ENCODE measurements around the gene CLEC10A. TPM values are rescaled to one million over a fixed set of nuclear protein-coding genes. Genes with fewer than 3 reads are reported as not detected.

The CLEC10A gene
- total and polyA plus RNA-seq, 7 donors, result 9.1 to 17.6 (median 15.3) TPM

DNA sequence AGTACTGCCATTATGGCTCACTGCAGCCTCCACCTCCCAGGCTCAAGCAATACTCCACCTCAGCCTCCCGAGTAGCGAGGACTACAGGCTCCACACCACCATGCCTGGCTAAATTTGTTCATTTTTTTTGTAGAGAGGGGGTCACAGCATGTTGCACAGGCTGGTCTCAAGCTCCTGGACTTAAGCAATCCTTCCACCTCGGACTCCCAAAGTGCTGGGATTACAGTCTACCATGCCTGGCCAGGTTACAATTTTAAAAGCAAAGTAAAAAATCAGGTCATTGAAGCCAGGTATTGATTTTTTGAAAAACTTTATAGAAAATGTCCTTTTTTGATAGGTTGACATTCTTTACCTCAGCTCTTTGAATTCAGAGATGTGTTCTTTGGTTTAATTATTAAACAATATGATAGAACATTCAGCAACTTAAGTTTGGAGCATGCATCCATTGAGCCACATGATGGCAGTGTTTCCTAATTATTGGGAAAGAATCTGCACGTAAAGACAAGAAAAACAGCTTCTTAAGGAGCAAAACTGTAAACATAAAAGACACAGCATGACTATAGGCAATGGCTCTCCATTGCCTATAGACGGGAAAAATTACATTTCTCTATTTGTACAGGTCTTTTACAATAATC, 34.4 kb downstream of the CLEC10A start:
- Histone ChIP-seq H3K27ac (peak overlapping the region; percentile 46 to 82 (median 78)), H3K36me3 (no peaks in the 10 kb centered on the region), H3K4me1 (peaks cover 0 to 39% (median 33%) of the 10 kb centered on the region in 4 donors), H3K9me3 (no peaks in the 10 kb centered on the region), H3K4me3 (peak overlapping the region in 2 of 4 donors; percentile 43), H3K27me3 (peaks cover 15 to 36% (median 26%) of the 10 kb centered on the region in 3 donors)
- TF ChIP-seq, protein P1, sequence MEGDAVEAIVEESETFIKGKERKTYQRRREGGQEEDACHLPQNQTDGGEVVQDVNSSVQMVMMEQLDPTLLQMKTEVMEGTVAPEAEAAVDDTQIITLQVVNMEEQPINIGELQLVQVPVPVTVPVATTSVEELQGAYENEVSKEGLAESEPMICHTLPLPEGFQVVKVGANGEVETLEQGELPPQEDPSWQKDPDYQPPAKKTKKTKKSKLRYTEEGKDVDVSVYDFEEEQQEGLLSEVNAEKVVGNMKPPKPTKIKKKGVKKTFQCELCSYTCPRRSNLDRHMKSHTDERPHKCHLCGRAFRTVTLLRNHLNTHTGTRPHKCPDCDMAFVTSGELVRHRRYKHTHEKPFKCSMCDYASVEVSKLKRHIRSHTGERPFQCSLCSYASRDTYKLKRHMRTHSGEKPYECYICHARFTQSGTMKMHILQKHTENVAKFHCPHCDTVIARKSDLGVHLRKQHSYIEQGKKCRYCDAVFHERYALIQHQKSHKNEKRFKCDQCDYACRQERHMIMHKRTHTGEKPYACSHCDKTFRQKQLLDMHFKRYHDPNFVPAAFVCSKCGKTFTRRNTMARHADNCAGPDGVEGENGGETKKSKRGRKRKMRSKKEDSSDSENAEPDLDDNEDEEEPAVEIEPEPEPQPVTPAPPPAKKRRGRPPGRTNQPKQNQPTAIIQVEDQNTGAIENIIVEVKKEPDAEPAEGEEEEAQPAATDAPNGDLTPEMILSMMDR (IDR thresholded peaks at IDR 0.05), result peak; percentile 63 to 77 (median 70)
- no peak for TF ChIP-seq POLR2A (IDR thresholded peaks at IDR 0.05)
- intact Hi-C loops (cut with DNase I), result loop anchor here (1.0 kb wide), 1 partner anchor 91 kb away; no protein-coding TSS in a partner anchor
- WGBS, 2 donors, result 5 to 23% methylated on average over 5 of the region's 5 CpGs
- DNase-seq, result no peak

DNA sequence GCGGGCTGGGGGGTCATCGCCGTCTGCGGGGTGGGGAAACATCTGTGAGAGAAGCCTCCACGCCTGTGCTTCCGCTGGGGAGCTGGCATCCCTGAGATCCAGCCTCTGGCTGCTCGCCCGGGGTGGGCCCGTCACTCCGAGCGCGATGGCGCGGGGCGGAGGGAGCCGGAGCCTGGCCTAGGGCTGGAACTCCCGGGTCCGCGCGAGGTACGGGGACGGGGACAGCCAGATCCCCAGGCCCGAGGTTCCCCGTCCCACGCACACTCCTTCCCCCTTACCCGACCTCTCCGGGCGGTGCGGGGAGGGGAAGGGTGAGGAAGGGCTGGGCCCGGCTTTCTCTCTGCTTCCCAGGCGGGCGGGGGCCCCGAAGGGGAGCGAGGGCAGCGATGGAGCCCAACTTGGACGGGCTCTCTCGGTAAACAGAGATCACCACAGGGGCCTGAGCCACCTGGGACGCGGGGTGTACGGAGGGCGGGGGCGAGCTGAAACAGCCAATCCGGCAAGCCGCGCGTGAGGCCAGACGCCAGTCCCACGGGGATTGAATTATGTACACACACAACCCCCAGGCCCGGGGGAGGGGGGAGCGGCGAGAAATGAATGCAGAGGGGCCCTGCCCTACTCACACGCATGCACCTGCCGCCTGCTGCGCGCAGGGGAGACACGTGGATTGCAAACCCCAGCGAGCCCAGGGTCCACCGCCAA, 36.4 kb downstream of the CLEC10A start, which contains the start of gene SLC16A11:
Gene SLC16A11, minus strand, starts transcription at position 596 of the 702 bp plus-strand sequence. Its CDS starts 579 bp downstream, at position 17.
- Histone ChIP-seq H3K4me1 (peaks cover 0 to 39% (median 33%) of the 10 kb centered on the region in 4 donors), H3K9me3 (no peaks in the 10 kb centered on the region), H3K4me3 (peak within 1 kb of the TSS; percentile 12 to 53 (median 43)), H3K27me3 (peaks cover 15 to 36% (median 26%) of the 10 kb centered on the region in 3 donors), H3K36me3 (no peaks in the 10 kb centered on the region), H3K27ac (peak within 1 kb of the TSS in 3 of 4 donors; percentile 19 to 58 (median 43))
- intact Hi-C loops (cut with DNase I), result no loop called here
- 2% methylated on average over 58 of the region's 58 CpGs for whole genome bisulfite sequencing, 2 donors
- peak in 1 of 4 donors; percentile 20 for TF ChIP-seq POLR2AphosphoS5 (IDR thresholded peaks at IDR 0.05)
- TF ChIP-seq EP300 (IDR thresholded peaks at IDR 0.05), result no peak
- no peak for TF ChIP-seq POLR2A (IDR thresholded peaks at IDR 0.05)
- TF ChIP-seq, protein P1 (IDR thresholded peaks at IDR 0.05), result no peak
- no peak for DNase-seq

DNA sequence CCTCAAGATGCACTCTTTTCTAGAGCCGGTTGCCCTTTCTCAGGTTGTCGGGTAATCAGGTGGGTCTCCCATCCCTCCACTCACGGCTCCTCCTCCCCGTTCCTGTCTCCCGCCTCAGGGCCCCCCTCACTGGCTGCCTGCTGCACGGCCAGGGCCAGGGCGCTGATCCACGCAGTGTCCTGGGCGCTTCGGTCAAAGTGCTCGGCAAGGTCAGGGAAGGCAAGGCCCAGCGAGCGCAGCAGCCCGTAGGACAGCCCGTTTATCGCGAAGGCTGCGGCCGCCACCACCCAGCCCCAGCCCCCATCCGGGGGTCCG, 36.9 kb downstream of the CLEC10A start:
- DNase-seq, result no peak
- Histone ChIP-seq H3K4me1 (peaks cover 0 to 39% (median 33%) of the 10 kb centered on the region in 4 donors), H3K27me3 (peaks cover 15 to 36% (median 26%) of the 10 kb centered on the region in 3 donors), H3K4me3 (peak overlapping the region; percentile 12 to 53 (median 43)), H3K27ac (peak overlapping the region in 3 of 4 donors; percentile 19 to 58 (median 43)), H3K36me3 (no peaks in the 10 kb centered on the region), H3K9me3 (no peaks in the 10 kb centered on the region)
- intact Hi-C loops (cut with DNase I), result no loop called here
- no peak for TF ChIP-seq EP300 (IDR thresholded peaks at IDR 0.05)
- TF ChIP-seq POLR2A (IDR thresholded peaks at IDR 0.05), result no peak
- TF ChIP-seq POLR2AphosphoS5 (IDR thresholded peaks at IDR 0.05), result no peak
- TF ChIP-seq, protein P1 (IDR thresholded peaks at IDR 0.05), result no peak
- 4 to 7% methylated on average over 21 of the region's 21 CpGs for WGBS, 2 donors

DNA sequence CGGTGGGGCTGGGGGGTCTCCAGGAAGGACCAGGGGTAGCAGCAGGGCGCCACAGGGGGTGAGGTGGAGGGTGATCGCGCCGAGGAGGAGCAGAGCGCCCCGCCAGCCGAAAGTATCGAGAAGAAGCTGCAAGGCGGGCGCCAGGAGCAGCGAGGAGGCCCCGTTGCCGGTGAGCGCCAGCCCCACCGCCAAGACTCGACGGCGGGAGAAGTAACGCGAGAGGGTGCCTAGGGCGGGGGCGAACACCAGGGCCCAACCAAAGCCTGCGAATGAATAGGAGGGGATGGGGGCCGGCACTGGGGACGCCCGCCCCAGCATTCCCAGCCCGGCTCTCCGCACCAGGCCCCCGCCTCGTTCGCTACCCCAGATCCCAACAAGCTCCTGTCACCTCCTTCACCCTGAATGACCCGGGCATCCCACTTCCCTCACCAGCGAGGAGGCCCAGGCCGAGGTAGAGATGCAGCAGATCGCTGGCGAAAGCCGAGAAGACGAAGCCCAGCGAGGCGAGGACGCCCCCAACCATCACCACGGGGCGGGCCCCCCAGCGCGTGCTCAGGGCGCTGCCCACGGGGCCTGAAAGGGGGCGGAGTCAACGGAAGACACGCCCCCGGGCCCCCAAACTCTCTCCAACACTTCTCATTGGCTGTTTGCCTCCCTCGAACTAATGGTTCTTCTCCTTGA, 37.4 kb downstream of the CLEC10A start:
- H3K27me3 ChIP-seq, result peaks cover 15 to 36% (median 26%) of the 10 kb centered on the region in 3 donors
- WGBS, 2 donors, result 7 to 25% methylated on average over 53 of the region's 53 CpGs
- intact Hi-C loops (cut with DNase I), result no loop called here

More for the DNA sequence above, 37.4 kb downstream of the CLEC10A start:
- TF ChIP-seq, protein P1 (IDR thresholded peaks at IDR 0.05), result no peak
- TF ChIP-seq EP300 (IDR thresholded peaks at IDR 0.05) (no peak), POLR2A (IDR thresholded peaks at IDR 0.05) (no peak), POLR2AphosphoS5 (IDR thresholded peaks at IDR 0.05) (no peak)
- DNase-seq, result no peak
- peak overlapping the region in 2 of 4 donors; percentile 43 to 58 for H3K27ac ChIP-seq
- H3K36me3 ChIP-seq, result no peaks in the 10 kb centered on the region
- H3K4me1 ChIP-seq, result peaks cover 0 to 39% (median 33%) of the 10 kb centered on the region in 4 donors
- H3K9me3 ChIP-seq, result no peaks in the 10 kb centered on the region
- H3K4me3 ChIP-seq, result peak overlapping the region in 2 of 4 donors; percentile 51 to 53

Data from sigmoid colon (tissue), 7 donors.